ENCODE data around the gene CDC73. TPM values are rescaled to one million over a fixed set of nuclear protein-coding genes. Genes with fewer than 3 reads are reported as not detected.
"Not testable (repeated sequence)": the region's sequence is repeated elsewhere in the genome, so short reads cannot be mapped to it uniquely, and the experiment has no call there.

Gene CDC73
- total RNA-seq, 1 donor from 2014 or later: 17.9 TPM

DNA sequence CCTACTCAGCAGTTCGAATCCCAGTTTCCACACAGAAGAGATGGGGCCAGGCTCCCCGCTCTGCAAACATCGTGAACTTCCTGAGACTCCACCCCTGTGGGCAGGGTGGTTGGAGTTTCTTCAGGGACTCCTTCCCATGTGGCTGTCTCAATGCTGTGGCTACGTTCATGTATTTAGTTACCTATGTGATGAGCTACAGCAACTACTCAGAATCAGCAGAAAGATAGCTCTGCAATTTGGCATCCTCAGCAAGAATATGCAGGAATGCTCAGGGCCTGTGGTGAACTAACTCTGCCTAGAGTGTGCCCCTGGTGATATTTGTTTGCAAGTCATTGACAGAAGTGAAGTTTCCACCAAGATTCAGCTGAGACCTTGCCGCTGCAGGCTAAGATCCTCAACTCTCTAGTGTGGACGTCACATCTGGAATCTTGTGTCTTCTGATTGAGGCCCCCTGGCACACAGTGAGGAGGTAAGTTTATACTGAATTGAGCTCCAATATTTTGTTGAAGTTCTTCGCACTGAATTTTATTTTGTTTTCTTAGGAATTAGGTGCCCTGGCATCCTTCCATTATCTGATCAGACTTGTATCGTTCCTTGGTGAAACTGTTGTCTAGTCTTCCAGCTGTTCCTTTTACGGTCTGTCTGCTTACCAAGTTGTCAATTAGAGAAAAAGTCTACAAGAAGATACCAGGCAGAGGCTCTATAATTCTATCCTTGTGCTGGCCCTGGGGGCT is 8.4 kb upstream of the CDC73 start:
- DNase-seq (ENCODE audit: low spot score) (no peak), ATAC-seq (no peak)

DNA sequence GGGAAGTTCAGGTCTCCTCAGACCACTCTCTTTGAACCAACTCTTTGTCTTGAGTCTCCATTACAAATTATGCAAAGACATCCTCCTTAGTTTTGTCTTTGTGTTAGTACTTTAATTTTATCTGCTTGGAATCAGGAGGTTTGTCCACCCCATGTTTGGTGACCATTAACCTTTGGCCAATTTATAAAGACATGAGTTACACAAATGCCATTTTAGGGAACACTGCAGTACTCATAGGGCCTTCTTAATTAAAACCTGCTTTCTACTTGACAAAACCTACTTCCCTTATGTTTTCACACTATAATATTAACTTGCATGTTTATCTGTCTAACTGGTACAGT is 7.9 kb upstream of the CDC73 start:
- DNase-seq (ENCODE audit: low spot score) (no peak), ATAC-seq (peak; percentile 50)

DNA sequence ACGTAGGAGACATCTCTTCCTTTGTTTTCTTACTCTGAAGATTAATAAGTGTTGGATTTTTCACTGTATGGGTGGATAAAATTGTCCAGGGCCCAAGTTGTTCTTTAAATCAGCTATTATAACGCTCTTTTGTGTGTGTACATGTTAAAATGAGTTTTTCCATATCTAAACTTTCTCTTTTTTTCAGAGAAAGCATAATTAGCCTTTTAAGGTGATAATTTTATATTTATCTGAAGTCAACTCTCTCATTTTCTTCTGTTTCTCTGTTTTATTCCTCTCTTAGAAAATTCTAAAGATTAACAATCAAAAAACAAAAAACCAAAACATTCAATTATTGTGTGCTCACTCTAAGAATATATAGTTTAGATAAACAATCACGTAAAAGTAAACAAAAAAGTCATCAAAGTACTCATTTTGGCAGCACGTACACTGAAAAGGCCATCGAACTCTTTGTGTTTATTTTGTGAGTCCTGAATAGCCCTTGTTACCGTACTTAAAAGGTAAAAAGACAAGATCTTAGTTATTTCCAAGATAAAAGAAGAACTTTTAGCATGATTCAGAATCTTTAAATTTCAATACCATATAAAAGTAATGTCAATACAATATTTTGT is 7.2 kb upstream of the CDC73 start:
- peak; percentile 50 for ATAC-seq
- DNase-seq (ENCODE audit: low spot score): no peak

DNA sequence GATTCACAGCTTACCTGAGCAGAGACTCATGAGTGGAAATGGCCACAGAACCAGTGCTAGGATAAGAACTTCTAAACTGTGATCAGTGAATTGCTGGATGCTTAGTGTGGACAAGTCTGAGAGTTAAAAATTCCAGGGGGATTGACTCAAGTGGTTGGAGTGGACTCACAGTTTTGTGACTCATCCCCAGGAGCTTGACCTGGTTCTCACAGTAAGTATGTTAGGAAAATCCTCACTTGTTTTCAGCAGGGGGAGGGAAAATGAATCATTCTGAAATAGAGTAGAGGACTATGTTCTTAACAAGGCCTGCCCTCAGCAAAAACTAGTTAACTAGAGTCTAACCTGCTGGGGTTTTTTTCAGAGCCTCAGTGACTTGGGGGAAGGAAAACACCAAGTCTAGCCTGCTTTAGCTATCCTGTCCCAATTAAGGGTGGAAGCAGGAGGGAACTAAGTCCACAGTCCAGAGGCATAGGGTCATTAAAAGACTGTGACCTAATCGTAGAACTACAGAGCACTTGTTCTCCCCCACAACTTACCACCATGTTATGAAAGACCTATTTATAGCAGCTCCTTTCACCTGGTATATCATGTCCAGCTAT is 6.1 kb upstream of the CDC73 start:
- DNase-seq (ENCODE audit: low spot score) (no peak), ATAC-seq (peak; percentile 76)

DNA sequence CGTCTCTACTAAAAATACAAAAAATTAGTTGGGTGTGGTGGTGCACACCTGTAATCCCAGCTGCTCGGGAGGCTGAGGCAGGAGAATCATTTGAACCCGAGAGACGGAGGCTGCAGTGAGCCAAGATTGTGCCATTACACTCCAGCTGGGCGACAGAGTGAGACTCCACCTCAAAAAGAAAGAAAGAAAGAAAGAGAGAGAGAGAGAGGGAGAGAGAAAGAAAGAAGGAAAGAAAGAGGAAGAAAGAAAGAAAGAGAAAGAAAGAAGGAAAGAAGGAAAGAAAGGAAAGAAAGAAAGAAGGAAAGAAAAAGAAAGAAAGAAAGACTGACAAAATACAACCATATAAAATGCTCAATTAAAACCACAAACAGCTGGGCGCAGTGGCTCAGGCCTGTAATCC is 4.7 kb upstream of the CDC73 start:
- ATAC-seq; DNase-seq (ENCODE audit: low spot score): not testable (repeated sequence)

DNA sequence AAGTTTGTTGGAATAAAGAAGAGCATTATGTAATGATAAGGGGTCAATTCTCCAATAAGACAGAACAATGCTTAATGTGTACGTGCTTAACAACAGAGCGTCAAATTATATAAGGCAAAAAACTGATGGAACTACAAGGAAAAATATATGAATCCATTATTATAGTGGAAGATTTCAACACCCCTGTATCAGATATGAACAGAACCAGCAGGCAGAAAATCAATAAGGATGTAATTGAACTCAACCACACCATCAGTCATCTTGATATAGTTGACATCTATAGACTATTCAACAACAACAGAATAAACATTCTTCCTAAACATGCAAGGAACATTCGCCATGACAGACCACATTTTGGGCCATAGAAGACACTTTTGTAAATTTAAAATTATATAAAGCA is 3.6 kb upstream of the CDC73 start:
- no peak for ATAC-seq
- no peak for DNase-seq (ENCODE audit: low spot score)

DNA sequence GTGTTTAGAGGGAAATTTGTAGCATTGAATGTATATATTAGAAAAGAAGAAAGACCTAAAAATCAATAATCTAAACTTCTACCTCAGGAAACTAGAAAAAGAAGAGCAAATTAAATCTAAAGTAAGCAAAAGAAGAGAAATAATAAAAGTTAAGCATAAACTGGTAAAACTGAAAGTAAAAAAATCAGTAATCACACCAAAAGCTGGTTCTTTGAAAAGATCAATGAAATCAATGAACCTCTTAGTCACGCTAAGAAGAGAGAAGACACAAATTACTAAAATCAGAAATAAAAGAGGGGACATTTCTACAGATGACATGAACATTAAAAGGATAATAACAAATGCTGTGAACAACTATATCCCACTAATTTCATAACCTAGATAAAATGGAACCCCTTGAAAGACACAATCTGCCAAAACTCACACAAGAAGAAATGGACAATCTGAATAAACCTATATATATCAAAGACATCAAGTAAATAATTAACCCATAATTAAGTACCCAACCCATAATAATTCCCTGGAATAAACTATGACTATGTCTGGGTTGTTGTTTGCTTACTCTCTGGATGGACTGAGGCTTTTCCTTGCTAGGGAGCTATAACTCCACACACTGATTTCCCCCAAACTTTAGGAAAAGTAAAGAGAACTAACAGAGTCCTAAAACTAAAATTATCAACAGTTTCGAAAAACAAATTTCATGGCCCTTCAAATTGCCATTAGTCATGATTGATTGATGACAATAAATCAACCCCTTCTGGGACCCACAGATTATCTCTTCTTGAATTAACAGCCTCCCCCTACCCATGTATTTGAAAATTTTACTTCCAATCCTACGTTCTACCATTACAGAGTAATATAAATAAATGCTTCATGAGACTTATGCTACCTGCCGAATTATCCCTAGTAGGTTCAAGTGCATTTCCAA is 2.8 kb upstream of the CDC73 start:
- ATAC-seq (no peak), DNase-seq (ENCODE audit: low spot score) (no peak)

DNA sequence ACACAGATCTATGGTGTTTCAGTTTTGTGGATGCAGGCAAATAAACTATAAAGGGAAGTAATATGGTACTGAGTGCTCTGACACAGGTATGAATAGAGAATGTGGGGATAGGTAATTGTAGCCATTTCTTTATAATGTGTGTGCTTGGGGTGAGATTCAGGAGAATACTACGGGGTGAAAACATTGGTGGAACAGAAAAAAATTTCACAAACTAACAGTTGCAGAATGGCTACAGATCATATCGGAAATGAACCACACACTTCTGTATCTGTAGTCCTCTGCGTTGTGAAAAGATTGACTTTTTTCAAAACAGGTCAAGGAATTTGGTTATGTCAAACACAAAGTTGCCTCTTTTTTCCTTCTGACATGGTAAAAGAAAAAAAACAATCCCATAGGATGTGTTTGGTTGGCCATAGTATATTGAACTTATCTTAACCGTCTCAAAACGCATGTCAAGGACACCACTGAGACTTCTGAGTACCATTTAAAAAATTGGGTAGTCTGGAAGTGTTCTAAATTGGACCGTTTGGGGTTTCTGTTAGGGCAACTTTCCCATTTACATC is 1.1 kb upstream of the CDC73 start:
- DNase-seq (ENCODE audit: low spot score) (no peak), ATAC-seq (no peak)

DNA sequence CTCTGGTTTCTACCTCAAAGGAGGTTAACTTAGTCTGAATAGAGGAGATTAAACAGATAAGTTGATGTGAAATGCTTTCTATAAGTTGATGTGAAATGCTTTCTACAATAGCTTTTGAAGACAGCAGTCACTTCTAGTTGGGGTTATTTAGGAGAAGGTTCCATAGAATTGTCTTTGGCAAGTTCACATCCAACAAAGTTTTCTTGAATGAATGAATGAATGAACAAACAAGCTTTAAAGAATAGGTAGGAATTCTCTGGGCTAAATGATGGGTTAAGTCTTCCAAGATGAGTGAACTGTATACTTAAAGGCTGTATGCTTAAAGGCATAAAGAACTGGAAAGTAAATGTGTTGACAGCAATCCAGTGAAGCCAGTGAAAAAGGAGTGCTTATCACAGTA is 1.9 kb downstream of the CDC73 start:
- no peak for DNase-seq (ENCODE audit: low spot score)

DNA sequence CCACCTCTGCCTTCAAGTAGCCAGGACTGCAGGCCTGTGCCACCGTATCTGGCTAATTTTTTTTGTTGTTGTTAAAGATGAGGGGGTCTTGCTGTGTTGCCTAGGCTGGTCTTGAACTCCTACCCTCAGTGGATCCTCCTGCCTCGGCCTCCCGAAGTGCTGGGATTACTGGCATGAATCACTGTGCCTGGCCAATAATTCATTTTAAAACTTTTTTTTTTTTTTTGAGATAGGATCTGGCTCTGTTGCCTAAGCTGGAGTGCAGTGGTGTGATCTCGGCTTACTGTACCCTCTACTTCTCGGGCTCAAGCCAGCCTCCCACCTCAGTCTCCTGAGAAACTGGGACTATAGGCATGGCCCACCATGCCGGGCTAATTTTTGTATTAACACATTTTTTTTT is 3.5 kb downstream of the CDC73 start:
- DNase-seq (ENCODE audit: low spot score) (no peak), ATAC-seq (no peak)

More for the DNA sequence above, 1.9 kb downstream of the CDC73 start:
- ATAC-seq: no peak

DNA sequence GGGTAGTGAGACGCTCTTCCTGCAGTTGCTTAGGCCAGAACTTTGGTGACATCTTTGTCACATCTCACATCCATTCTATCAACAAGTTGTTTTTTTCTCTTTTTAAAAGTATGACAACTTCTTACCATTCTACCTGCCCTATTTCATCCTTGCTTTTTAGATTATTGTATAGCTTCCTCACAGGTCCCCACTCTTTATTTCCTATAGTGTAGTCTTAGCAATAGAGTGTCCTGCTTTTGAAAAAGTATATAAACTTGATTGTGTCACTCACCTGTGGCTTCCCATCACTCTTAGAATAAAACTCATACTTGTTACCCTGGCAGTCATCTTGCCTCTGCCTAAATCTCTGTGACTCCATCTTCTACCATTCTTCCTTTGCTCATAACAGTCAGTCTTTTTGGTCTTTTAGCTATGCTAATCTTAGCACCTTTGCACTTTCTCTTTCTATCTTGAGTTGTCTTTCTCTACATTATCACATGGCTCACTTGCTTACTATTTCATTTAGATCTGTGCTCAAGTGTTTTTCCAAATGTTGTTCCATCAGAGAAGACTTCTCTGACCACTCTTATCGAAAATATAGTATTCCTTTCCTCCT is 9.5 kb downstream of the CDC73 start:
- no peak for ATAC-seq
- no peak for DNase-seq (ENCODE audit: low spot score)

DNA sequence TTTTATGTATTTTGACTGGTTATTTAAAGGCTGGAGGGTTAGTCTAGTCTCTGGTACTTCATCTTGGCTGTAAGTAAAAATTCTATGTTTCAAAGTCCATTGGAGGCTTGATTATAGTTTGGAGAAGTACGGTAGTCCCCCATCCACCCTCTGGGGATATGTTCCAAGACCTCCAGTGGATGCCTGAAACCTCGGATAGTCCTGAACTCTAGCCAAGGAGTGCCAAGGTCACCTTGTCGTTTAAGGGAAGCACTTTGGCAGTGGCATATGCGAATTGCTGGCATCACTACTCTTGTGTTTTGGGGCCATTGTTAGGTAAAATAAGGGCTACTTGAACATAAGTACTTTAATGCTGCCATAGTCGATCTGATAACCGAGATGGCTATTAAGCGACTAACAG is 18.4 kb downstream of the CDC73 start:
- DNase-seq (ENCODE audit: low spot score) (no peak), ATAC-seq (no peak)

DNA sequence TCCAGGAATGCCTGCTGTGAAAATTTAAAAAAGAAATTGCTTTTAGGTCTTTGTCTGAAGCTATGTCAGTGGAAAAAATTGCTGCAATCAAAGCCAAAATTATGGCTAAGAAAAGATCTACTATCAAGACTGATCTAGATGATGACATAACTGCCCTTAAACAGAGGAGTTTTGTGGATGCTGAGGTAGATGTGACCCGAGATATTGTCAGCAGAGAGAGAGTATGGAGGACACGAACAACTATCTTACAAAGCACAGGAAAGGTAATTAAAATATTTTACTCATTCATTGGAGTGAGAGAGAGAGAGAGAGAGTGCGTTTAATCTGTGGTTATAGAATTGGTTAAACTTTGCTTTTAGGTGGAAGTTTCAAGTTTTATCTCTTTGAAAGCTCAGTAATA is 20.0 kb downstream of the CDC73 start:
- no peak for DNase-seq (ENCODE audit: low spot score)
- ATAC-seq: no peak

DNA sequence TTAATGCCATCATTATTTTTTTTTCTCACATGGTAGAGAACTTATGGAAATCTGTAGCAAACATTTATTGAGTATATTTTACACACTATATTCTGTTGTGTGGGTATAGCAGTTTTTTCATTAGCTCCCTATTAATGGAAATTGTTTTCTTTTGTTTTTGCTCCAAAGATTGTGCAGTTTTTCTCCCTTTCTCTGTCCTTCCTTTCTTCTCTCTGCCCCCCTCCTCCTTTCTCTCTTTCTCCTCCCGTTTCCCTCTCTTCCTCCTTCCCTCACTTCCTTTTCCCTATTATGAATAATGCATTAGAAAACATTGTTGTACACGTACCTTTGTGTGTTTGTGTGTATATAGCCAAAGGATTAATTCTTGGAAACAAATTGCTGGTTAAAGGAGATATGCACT is 20.6 kb downstream of the CDC73 start:
- ATAC-seq: no peak
- DNase-seq (ENCODE audit: low spot score): no peak

DNA sequence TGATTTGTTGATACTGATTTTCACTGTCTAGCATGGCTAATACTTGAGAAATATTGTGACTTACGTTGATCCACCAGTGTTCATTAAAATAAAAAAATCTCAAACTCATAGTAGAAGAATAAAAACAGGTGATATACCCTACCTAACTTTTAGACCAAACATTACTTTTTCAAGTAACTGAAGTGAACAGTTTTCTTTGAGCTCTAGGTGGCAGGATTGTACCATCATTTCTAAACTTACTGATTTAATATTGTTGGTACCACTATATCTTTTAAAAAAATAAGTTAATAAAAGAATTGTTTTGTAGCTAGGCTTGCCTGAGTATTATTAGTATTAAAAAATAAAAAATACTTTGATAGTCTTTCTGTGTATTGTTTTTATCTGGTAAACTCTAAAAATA is 21.5 kb downstream of the CDC73 start:
- DNase-seq (ENCODE audit: low spot score) (no peak), ATAC-seq (no peak)

DNA sequence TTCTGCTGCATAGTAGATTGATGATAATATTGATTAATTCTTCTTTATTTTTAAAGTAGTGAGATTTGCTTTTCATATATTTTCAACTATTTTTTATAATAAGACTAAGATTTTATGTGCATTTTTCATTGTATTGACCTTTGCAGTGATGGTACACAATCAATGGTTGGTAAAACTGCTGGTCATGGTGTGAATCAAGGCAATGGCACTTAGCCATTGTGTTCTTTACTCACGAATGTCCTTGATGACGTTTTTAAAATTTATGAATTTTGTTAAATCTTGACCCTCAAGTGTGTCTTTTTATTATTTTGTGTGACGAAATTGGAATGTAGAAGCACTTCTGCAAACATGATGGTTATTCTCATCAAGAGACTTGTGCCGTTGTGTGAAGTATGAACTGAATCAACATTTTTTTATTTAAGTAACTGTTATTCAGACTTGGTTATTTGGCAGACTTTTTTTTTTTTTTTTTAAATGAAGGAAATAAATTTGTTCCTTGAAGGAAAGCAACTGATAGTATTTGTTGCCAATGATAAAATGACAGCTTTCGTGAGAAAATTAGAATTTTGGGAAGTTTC is 22.6 kb downstream of the CDC73 start:
- ATAC-seq (no peak), DNase-seq (ENCODE audit: low spot score) (no peak)

DNA sequence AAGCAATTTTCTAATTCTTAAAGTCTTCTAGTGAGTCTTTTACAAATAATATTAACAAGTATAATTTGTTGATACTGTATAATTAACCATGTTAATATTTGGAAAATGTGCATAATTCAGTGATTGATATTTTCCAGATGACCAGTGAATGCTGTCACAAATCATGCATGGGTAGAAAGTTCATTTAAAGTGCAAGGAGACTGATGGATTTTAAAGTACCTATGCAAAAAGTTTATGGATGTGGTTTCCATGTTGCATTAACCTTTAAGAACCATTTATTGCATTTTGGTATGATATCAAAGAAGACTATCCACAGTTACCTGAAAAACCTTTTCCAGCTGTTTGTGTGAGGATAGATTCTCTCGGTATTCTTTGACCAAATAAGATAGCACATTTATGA is 23.2 kb downstream of the CDC73 start:
- DNase-seq (ENCODE audit: low spot score) (no peak), ATAC-seq (no peak)

DNA sequence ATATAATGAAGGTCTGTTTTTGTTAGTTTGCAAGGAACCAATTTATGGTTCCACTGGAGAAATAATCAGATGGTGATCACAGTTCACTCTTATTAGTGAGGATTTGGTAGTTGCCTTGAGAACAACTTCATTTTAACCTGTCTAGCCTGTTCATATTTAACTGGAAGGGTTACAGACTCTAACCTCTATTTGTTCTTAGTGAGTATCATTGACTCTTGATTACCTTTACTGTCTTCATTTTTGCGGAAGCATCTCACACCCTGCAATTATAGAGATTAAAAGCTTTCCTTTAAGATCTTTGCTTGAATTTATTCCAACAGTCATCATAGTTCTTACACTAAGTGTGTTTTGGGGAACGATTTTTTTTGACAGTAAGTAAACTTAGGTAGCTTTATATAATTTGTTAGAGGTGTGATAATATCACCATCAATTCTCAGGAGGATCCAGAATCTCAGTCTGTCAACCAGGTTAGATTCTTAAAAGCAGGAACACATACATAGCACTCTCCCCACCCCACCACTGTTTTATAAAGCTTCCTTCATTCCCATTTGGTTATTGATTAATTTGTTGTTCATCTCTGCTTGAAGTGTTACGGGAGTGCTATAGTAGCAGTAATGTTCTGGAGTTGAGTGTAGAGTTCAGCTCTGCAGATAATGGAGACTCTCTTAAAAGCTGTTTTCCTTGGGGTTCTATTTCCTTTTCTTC is 34.4 kb downstream of the CDC73 start:
- ATAC-seq: no peak

DNA sequence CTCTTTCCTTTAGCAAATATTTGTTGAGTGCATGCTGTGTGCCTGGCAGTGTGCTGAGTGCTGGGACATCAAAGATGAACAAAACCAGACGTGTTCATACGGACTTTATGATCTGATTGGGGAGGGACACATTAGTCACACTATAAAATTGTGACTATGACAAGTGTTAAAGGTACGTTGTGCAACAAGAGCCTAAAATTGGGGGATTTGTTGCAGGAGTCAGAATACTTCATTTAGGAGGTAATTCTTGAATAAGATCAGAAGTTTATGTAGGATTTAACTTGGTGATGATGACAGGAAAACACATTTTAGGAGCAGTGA is 35.0 kb downstream of the CDC73 start:
- no peak for ATAC-seq
- DNase-seq (ENCODE audit: low spot score): no peak

More for the DNA sequence above, 34.4 kb downstream of the CDC73 start:
- DNase-seq (ENCODE audit: low spot score): no peak

DNA sequence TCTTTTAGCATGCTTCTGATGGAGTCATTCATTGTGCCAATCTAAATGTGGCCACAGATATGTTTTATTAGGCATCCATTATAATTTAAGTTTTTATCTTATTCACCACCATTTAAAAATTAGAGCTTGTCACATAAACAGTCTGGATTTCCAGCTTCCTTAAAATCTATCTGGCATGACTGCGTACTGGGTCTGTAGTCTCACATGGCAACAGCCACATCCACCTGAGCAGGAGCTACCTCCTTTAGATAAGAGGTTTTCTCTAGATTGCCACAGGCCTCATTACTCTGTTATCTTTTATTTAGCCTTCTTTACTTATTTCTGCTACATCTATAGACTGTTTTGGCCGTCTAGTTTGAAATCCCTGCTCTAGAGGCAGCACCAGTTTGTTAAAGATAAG is 35.5 kb downstream of the CDC73 start:
- ATAC-seq (no peak), DNase-seq (ENCODE audit: low spot score) (no peak)
